MG63 (cell line): ENCODE measurements around the gene GIPC1. TPM values are rescaled to one million over a fixed set of nuclear protein-coding genes. Genes with fewer than 3 reads are reported as not detected.

Experiments used
- DNase-seq: peaks from one replicate; pipeline ENCODE4 v3.0.0-alpha.2; 2020
- H3K27me3 ChIP-seq: fragments of 250-450 bp; sonication (Bioruptor Pico); 2 replicates; pipeline ENCODE4 v1.5.1; 2020; ENCODE audit warnings: mild to moderate bottlenecking, moderate library complexity
- H3K36me3 ChIP-seq: fragments of 250-450 bp; sonication (Bioruptor Pico); 2 replicates; pipeline ENCODE4 v1.5.1; 2020; ENCODE audit warnings: mild to moderate bottlenecking, moderate library complexity
- H3K4me3 ChIP-seq: fragments of 250-450 bp; sonication (Bioruptor Pico); 2 replicates; pipeline ENCODE4 v1.5.1; 2020; ENCODE audit warnings: mild to moderate bottlenecking, moderate library complexity
- H3K9me3 ChIP-seq: fragments of 250-450 bp; sonication (Bioruptor Pico); 2 replicates; pipeline ENCODE4 v1.5.1; 2020; ENCODE audit warnings: mild to moderate bottlenecking, moderate library complexity
- total RNA-seq: library from RNA; depleted of rRNA; stranded (reverse); fragments of >200 nt; shearing (Covaris generic); gene quantifications from 2 replicates; pipeline ENCODE4 v1.2.3, GENCODE V29; 2014; ENCODE audit warnings: low replicate concordance; rRNA removed

Gene GIPC1
- total RNA-seq, 1 experiment from 2014 or later: 196 TPM

DNA sequence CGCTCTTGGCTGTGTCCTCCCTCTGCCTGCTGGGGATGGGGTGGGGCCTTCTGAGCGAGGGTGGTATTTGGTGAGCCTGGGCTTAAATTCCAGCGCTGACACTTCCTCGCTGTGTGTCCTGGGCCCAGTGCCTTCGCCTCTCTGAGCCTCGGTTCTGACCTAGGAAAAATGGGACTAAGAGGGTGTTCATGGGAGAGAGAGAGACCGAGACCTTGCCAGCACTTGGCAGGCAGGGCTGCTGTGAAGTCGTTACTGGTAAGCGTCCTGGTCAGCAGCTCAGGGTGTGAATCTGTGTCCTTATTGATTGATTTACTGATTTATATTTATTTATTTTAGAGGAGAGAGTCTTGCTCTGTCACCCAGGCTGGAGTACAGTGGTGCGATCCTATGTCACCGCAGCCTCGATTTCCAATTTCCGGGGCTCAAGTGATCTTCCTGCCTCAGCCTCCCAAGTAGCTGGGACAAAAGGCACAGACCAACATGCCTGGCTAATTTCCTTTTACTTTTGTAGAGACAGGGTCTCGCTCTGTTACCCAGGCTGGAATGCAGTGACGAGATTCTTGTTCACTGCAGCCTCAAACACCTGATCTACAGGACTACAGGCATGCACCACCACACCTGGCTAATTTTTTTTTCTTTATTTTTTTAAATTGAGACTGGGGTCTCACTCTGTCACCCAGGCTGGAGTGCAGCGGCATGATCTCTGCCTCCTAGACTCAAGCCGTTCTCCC, 60.4 kb downstream of the GIPC1 start:
- H3K27me3 ChIP-seq: no peaks in the 10 kb centered on the region
- no peak overlapping the region for H3K4me3 ChIP-seq
- DNase-seq: no peak
- H3K36me3 ChIP-seq: peaks cover 27% of the 10 kb centered on the region
- H3K9me3 ChIP-seq: no peaks in the 10 kb centered on the region

DNA sequence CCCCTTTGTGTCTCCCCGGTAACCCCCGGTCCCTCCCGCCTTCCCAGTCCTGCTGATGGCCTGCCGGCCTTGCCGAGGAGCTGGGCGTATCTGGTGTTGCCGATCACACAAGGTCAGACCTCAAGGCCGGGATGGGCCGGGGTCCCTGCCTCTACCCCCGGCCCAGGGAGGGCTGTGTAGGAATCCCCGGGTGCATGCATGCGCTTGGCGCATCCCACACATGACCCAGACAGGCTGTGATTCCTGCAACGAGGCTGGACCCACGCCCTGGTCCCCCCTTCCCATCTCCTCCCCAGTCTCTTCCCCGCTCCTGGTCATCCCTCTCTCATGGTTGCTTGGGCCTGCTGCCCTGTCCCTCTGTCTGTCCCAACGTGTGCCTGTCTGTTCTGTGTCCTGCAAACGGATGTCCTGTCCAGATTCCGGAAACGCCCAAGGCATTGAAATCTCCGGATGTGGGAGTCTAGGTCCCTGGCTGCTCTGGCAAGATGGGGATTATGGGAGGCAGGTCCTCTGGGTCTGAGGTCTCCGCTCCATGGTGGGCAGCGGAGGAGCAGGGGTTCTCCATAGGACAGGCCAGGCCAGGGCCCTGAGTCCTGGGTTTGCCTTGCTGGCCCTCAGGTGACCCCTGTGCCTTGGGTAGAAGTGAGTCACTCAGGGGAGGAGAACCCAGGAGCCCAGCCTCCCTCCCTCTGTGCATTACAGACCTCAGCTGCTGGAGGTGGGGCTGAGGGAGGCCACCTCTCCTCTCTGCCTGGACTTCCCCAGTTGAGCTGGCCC, 61.2 kb downstream of the GIPC1 start:
- Histone ChIP-seq H3K4me3 (peak overlapping the region; percentile 60), H3K36me3 (peaks cover 27% of the 10 kb centered on the region), H3K9me3 (no peaks in the 10 kb centered on the region), H3K27me3 (no peaks in the 10 kb centered on the region)
- peak; percentile 82 for DNase-seq

- Histone ChIP-seq H3K9me3 (no peaks in the 10 kb centered on the region), H3K36me3 (peaks cover 27% of the 10 kb centered on the region), H3K27me3 (no peaks in the 10 kb centered on the region), H3K4me3 (peak overlapping the region; percentile 60)
- DNase-seq: no peak
Observed at GRCh38 chr19:14433554-14434501, 62.1 kb downstream of the GIPC1 start.

- peak; percentile 74 for DNase-seq
- peaks cover 27% of the 10 kb centered on the region for H3K36me3 ChIP-seq
- no peaks in the 10 kb centered on the region for H3K27me3 ChIP-seq
- H3K4me3 ChIP-seq: peak within 1 kb of the TSS; percentile 60
- H3K9me3 ChIP-seq: no peaks in the 10 kb centered on the region
Observed at GRCh38 chr19:14432791-14433553, 63.0 kb downstream of the GIPC1 start, which contains the start of gene PKN1. Gene PKN1, plus strand, starts transcription at chr19:14433306. Its CDS starts 216 bp downstream, at chr19:14433522.

DNA sequence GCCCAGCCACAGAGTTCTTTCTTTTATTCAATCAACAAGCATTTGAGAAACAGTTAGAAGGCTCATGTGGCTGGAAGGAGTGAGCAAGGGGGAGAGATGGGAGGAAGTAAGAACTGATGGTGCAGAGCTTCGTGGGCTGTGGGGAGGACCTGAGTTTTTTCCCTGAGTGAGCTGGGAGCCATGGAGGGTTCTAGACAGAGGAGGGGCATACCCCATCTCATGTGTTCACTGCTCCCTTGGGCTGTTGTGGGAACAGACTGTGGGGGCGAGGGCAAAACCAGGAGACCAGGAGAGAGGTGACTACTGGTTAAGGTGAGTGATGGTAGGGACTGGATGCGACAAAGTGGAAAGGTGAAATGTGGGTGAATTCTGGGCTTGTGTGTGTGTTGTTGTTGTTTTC, 65.2 kb downstream of the GIPC1 start:
- Histone ChIP-seq H3K9me3 (no peaks in the 10 kb centered on the region), H3K36me3 (peaks cover 13% of the 10 kb centered on the region), H3K4me3 (no peak overlapping the region), H3K27me3 (no peaks in the 10 kb centered on the region)
- no peak for DNase-seq

- DNase-seq: no peak
- Histone ChIP-seq H3K36me3 (no peaks in the 10 kb centered on the region), H3K27me3 (no peaks in the 10 kb centered on the region), H3K4me3 (no peak overlapping the region), H3K9me3 (no peaks in the 10 kb centered on the region)
Observed at GRCh38 chr19:14428882-14429416, 67.0 kb downstream of the GIPC1 start.

Other genes with a start within 250 kb of the GIPC1 start
- 37.5 and 56.7 TPM in 2 replicates for gene ADGRE5, start 114.7 kb downstream of the GIPC1 start, total RNA-seq
- gene DDX39A, start 76.8 kb downstream of the GIPC1 start, total RNA-seq: 227 and 342 TPM in 2 replicates
- gene PKN1, start 62.8 kb downstream of the GIPC1 start, total RNA-seq: 105 and 128 TPM in 2 replicates
- not detected in 2 replicates for gene PTGER1, start 20.8 kb downstream of the GIPC1 start, total RNA-seq
- 133 and 164 TPM in 2 replicates for gene DNAJB1, start 22.3 kb upstream of the GIPC1 start, total RNA-seq
- 143 and 165 TPM in 2 replicates for gene TECR, start 33.5 kb upstream of the GIPC1 start, total RNA-seq
- gene NDUFB7, start 75.9 kb upstream of the GIPC1 start, total RNA-seq: 487 and 678 TPM in 2 replicates
- not detected in 2 replicates for gene CLEC17A, start 87.0 kb upstream of the GIPC1 start, total RNA-seq
- not detected in 2 replicates for gene ADGRE3, start 178.7 kb upstream of the GIPC1 start, total RNA-seq
- 8.1 and 10.2 TPM in 2 replicates for gene ZNF333, start 193.9 kb upstream of the GIPC1 start, total RNA-seq